ENCODE data around the gene OBP2B.

Gene OBP2B

DNA sequence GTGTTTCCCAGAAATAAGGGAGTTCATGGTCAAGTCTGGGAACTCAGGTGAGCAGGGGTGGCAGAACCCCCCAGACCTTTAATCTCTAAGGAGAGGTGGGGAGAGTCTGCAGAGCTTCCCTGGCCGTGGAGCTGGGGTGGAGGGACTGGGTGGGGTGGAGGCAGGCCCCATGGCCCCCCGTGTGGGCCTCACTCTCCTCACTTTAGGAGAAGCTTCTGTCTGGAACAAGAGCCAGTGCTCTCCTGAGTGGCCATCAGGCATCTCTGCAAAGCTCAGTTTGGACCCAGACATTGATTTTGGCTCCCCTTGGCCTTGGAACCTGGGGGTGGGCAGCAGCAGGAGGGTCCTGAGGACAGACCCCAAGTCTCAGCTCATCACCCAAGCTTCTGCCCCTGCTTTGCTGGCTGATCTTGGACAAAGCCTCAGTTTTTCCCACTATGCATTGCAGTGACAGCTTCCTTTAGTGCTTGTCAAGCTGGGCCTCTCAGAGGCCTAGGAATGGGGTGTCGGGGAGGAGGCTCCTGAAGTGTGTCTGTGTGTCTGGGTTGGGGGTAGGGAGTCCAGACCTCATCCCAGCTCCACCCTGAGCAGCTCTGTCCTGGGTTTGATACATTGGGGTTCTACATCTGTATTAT is 41.8 kb downstream of the OBP2B start:
- no peak for DNase-seq (ENCODE audit: low spot score)

DNA sequence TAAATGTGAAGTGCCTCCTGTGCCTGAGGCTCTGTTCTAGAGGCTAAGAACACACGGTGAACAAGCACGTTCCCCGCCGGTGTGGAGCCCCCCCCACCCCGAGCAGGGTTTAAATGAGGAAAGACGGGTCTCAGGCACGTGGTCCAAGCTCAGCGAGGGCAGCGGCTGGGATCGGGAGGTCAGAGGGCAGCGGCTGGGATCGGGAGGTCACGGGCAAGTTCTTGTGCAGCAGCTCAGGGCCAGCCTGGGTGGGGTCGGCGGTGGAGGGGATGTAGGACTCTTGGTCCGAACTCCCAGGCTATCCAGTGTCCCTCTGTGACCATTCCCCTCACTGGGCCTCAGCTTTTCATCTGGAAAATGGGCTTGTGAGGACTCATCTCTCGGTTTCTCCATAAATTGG is 42.7 kb downstream of the OBP2B start:
- no peak for DNase-seq (ENCODE audit: low spot score)

DNA sequence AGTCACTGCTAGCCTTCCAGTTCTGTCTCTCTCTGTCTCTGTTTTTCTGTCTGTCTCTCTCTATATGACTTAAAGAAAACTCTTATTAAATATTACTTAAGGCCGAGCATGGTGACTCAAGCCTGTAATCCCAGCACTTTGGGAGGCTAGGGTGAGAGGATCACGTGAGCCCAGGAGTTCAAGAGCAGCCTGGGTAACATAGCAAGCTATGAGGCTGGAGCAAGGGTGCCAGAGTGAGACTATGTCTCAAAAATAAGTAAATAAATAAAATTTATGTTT is 43.7 kb downstream of the OBP2B start:
- DNase-seq (ENCODE audit: low spot score): no peak

DNA sequence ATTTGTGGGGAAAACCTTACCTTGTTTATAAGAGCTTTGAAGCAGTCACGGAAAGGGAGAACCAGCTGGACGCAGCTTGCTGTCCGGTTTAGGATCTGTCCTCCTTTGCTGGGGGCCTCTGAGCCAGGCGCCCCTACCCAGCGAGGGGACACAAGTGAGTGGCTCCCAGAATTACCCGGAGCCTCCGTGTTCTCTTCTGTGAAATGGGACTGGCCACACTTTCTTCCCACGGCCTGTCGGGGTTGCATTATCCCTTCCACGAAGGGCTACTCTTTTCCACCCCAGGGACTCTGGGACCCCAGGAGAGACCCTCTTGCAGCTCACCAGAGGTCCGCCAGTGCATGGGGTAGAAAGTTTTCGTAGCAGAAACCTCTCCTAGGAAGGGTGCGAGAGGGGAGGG is 44.9 kb downstream of the OBP2B start:
- no peak for DNase-seq (ENCODE audit: low spot score)

DNA sequence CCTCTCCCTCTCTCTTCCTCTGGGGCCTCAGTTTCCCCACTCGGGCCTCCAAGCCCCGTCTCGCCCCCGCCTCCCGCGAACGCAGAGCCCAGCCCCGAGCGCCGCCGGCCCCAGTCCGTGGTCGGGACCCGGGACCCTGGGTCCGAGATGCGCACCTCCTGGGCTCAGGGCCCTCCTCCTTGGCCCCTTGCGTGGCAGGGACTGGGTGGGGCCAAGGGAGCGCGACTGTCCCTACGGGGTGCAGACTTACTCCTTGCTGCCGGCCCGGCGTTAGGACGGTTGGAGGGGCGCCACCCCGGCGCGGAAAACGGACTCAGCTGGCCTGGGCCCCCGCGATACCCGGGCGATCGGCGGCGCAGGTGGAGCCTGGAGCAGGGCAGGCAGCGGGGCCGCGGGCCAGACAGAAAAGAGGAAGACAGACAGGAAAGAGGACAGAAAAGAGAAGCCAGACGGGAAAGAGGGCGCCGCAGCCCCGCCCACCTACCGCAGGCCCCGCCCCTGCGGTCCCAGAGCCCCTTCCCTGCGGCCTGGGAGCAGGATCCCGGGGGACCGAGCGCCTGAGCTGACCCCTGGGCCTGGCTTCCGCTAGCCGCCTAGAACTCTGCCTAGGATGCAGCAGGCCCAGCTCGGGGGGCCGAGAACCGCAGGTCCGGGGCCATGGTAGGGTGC is 45.4 kb downstream of the OBP2B start, which contains the start of gene GBGT1:
TSS of gene GBGT1 (minus strand) at position 411 of the 669 bp plus-strand sequence. CDS start 1,502 bp downstream, outside the sequence.
- peak; percentile 44 for DNase-seq (ENCODE audit: low spot score)

DNA sequence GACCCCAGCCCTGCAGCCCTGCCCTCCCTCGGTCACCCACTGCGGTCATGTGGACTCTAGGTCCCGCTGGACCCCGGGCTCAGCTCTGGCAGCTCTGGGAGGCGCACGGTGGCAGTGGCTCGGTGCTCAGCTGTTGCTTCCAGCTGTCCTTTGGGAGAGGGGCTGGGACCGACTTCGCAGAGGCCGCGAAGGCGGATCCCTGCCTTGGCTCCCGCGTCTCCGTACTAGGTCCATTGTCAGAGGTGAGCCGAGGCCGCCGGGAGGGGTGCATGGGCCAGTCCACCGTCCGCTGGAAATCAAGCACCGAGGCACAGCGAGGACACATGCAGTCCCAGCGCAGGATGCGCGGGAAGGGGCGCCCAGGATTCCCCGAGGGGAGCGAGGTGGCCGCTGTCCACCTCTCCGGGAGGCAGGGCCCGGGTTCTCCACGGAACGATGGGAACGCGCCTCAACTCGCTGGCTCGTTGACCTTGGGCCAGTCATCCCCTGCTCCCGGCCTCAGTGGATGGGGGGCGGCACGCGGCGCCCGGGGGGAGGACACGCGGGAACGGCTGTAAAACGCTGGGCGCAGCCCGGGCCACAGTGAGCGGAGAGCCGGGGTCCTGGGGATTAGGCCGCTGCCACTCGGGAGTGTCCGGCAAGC is 46.1 kb downstream of the OBP2B start:
- DNase-seq (ENCODE audit: low spot score): no peak

DNA sequence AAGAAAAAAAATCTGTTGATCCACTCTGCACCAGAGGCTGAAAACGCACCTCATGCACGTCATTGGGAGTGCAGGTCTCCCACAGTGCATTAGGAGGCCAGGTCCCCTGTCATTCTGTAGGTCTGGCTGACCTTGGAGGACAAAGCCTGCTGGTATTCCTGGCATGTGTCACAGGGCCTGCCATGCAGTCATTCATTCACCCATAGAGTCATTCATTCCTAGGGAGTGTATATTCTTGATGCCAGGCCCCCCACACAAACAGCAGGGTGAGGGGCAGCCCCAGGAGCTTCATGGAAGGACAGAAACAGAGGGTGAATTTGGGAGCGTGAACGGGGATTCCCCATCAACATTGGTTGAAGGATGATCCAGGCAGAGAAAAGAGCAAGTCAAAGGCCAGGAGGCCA is 47.5 kb downstream of the OBP2B start:
- no peak for DNase-seq (ENCODE audit: low spot score)

DNA sequence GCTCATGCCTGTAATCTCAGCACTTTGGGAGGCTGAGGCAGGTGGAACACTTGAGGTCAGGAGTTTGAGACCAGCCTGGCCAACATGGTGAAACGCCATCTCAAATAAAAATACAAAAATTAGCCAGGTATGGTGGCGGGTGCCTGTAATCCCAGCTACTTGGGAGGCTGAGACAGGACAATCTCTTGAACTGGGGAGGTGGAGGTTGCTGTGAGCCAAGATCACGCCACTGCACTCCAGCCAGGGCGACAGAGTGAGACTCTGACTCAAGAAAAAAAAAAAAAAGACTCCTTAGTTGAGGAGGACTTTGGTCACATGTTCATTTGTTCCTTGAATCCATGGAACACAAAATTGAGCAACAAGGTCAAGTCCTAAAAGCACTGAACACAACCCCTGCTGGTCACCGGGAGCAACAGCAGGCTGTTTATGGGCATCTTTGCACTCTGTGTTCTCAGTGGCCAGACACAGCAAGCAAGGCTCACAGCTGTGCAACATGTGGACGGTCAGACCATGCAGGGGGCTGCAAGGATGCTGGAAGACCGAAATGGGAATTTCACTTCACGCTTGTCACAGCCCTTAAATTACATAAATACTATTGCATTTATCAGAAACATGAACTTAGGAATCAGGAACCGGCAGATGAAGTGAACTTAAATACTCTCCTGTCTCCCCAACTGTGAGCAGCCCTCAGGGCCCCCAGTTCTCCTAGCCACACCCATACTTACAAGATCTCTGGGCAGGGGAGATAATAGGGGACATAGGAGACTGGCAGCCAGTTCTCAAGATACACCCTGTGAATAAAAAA is 48.1 kb downstream of the OBP2B start:
- DNase-seq (ENCODE audit: low spot score): peak; percentile 68

DNA sequence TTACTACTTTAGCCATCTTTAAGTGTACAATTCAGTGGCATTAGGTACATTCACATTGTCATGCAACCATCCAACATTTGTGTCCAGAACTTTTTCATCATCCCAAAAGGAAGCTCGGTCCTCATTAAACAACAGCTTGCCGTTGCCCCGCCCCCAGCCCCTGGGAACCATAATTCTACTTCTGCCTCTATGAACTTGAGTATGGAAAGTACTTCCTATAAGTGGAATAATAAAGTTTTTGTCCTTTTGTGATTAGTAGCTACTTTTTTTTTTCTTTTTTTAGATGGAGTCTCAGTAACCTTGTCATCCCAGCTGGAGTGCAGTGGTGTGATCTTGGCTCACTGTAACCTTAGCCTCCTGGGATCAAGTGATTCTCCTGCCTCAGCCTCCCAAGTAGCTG is 50.4 kb downstream of the OBP2B start:
- no peak for DNase-seq (ENCODE audit: low spot score)
